SU-DHL-6 (cell line): Measurements from ENCODE around the gene KCNQ1OT1.

Source experiments
- EZH2phosphoT487 ChIP-seq: fragments of 200-600 bp; sonication (generic), shearing (Covaris generic); conservative IDR thresholded peaks from 2 replicates; pipeline ENCODE4 v1.6.1; 2018; ENCODE audit warnings: mild to moderate bottlenecking, antibody characterized with exemption, low read length, moderate library complexity, mixed read lengths
- TF ChIP-seq, protein P1 (sequence below): fragments of 200-600 bp; sonication (generic); IDR thresholded peaks from one replicate; pipeline ENCODE4 v1.5.1; 2017; ENCODE audit warnings: antibody characterized with exemption, mild to moderate bottlenecking, low read length, moderate library complexity; ENCODE audit not compliant: insufficient read depth, poor library complexity, severe bottlenecking

DNA sequence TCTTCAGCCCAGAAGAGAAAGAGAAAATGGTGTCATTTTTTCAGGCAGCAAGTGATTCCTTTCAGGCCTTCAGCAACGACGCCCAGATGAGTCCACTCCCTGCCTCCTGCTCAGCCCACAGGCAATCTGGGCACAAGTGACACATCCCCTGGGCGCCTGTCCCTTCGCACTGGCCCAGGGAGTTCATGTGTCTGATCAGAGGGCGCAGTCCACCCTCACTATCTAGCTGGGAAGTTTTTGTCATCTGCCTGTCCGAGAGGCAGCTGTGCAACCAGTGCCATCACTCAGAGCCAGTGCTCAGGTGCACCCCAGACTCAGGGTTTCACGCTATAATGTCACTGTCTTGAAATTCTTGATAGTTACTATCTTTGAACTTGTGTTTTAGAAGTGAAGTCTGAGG is 1.4 kb upstream of the KCNQ1OT1 start:
- TF ChIP-seq, protein P1, sequence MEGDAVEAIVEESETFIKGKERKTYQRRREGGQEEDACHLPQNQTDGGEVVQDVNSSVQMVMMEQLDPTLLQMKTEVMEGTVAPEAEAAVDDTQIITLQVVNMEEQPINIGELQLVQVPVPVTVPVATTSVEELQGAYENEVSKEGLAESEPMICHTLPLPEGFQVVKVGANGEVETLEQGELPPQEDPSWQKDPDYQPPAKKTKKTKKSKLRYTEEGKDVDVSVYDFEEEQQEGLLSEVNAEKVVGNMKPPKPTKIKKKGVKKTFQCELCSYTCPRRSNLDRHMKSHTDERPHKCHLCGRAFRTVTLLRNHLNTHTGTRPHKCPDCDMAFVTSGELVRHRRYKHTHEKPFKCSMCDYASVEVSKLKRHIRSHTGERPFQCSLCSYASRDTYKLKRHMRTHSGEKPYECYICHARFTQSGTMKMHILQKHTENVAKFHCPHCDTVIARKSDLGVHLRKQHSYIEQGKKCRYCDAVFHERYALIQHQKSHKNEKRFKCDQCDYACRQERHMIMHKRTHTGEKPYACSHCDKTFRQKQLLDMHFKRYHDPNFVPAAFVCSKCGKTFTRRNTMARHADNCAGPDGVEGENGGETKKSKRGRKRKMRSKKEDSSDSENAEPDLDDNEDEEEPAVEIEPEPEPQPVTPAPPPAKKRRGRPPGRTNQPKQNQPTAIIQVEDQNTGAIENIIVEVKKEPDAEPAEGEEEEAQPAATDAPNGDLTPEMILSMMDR, result no peak
- no peak for TF ChIP-seq EZH2phosphoT487
